IMR-90 (cell line): ENCODE results near the gene KCNH6. TPM values are rescaled to one million over a fixed set of nuclear protein-coding genes. Genes with fewer than 3 reads are reported as not detected.

Experiments used
- ATAC-seq: fragments of 200-7000 bp; cut with Tn5 transposase; 2 replicates; pipeline ENCODE4 v1.9.1; 2020; ENCODE audit warnings: low read depth, mild to moderate bottlenecking, moderate library complexity
- BruUV-seq: library from RNA; stranded (reverse); fragments of 400-500 nt; replicated peaks from 2 replicates; lab custom pipeline; 2021; lab: Mats Ljungman, UMichigan
- CTCF ChIA-PET: fragments of 300-600 bp; formaldehyde crosslinking; extraction: SDS; loops from one replicate; lab custom pipeline; 2021; ENCODE audit warnings: antibody characterized with exemption; lab: Yijun Ruan, JAX
- POLR2A ChIA-PET: fragments of 300-600 bp; sonication (Branson Sonifier 250); formaldehyde crosslinking; loops from one replicate; lab custom pipeline; 2022; ENCODE audit warnings: antibody characterized with exemption; ENCODE audit not compliant: unreplicated experiment; lab: Charles Lee
- DNase-seq: peaks from one replicate; pipeline ENCODE4 v3.0.0; 2013
- H2AFZ ChIP-seq: replicated peaks from 2 replicates; pipeline ENCODE3; 2013; ENCODE audit warnings: low read length, mild to moderate bottlenecking; ENCODE audit not compliant: poor library complexity
- H2AK5ac ChIP-seq: 2 replicates; pipeline ENCODE4 v1.6.1; 2013; ENCODE audit warnings: low read depth, low read length, inconsistent platforms
- H2AK9ac ChIP-seq: replicated peaks from 2 replicates; pipeline ENCODE3; 2013; ENCODE audit warnings: mild to moderate bottlenecking, low read depth, low read length, moderate library complexity; ENCODE audit not compliant: poor library complexity
- H2BK120ac ChIP-seq: 2 replicates; pipeline ENCODE4 v1.6.1; 2013; ENCODE audit warnings: low read depth, low read length, inconsistent platforms
- H2BK15ac ChIP-seq: 3 replicates; pipeline ENCODE4 v1.6.1; 2013; ENCODE audit warnings: low read depth, low read length, inconsistent platforms
- H2BK20ac ChIP-seq: 2 replicates; pipeline ENCODE4 v1.6.1; 2013; ENCODE audit warnings: low read depth, mild to moderate bottlenecking, inconsistent platforms, low read length, moderate library complexity
- H2BK5ac ChIP-seq: 2 replicates; pipeline ENCODE4 v1.6.1; 2013; ENCODE audit warnings: mild to moderate bottlenecking, low read depth, low read length, inconsistent platforms; ENCODE audit not compliant: poor library complexity, severe bottlenecking
- H3K14ac ChIP-seq: replicated peaks from 2 replicates; pipeline ENCODE4 v1.6.1; 2013; ENCODE audit warnings: low read depth, low read length, inconsistent platforms
- H3K18ac ChIP-seq: 2 replicates; pipeline ENCODE4 v1.6.1; 2013; ENCODE audit warnings: low read depth, low read length, control low read depth
- H3K23ac ChIP-seq: 2 replicates; pipeline ENCODE4 v1.6.1; 2013; ENCODE audit warnings: low read depth, low read length, inconsistent platforms
- H3K27ac ChIP-seq: 2 replicates; pipeline ENCODE4 v1.5.1; 2013; ENCODE audit warnings: mild to moderate bottlenecking, control low read depth, low read length; ENCODE audit not compliant: insufficient read depth
- H3K27me3 ChIP-seq: 2 replicates; pipeline ENCODE4 v1.6.1; 2013; ENCODE audit warnings: low read length; ENCODE audit not compliant: control insufficient read depth, insufficient read depth
- H3K36me3 ChIP-seq: 2 replicates; pipeline ENCODE4 v1.6.1; 2013; ENCODE audit warnings: low read length, mixed read lengths; ENCODE audit not compliant: control insufficient read depth, insufficient read depth
- H3K4ac ChIP-seq: 2 replicates; pipeline ENCODE4 v1.6.1; 2013; ENCODE audit warnings: low read depth, low read length, inconsistent platforms
- H3K4me1 ChIP-seq: 2 replicates; pipeline ENCODE4 v1.6.1; 2013; ENCODE audit warnings: low read length, mixed read lengths; ENCODE audit not compliant: control insufficient read depth, insufficient read depth
- H3K4me2 ChIP-seq: 2 replicates; pipeline ENCODE4 v1.6.1; 2013; ENCODE audit warnings: low read depth, mild to moderate bottlenecking, control low read depth, low read length, moderate library complexity
- H3K4me3 ChIP-seq: 2 replicates; pipeline ENCODE4 v1.5.1; 2013; ENCODE audit warnings: low read depth, mild to moderate bottlenecking, control low read depth, low read length, moderate library complexity; ENCODE audit not compliant: insufficient read depth
- H3K56ac ChIP-seq: 2 replicates; pipeline ENCODE4 v1.6.1; 2013; ENCODE audit warnings: low read length, inconsistent platforms; ENCODE audit not compliant: insufficient read depth; ENCODE audit errors: extremely low read depth
- H3K79me1 ChIP-seq, 2 experiments: 2 replicates each; pipeline ENCODE4 v1.6.1; 2013; ENCODE audit warnings: low read length in 2 of 2, inconsistent platforms in 1 of 2, low read depth in 1 of 2
- H3K9ac ChIP-seq: 2 replicates; pipeline ENCODE4 v1.6.1; 2013; ENCODE audit warnings: low read depth, low read length, control low read depth
- H3K9me1 ChIP-seq: 2 replicates; pipeline ENCODE4 v1.6.1; 2013; ENCODE audit warnings: low read length, inconsistent platforms; ENCODE audit not compliant: insufficient read depth
- H3K9me3 ChIP-seq: 2 replicates; pipeline ENCODE4 v1.6.1; 2013; ENCODE audit warnings: low read length; ENCODE audit not compliant: control insufficient read depth, insufficient read depth
- H4K20me1 ChIP-seq: 2 replicates; pipeline ENCODE4 v1.6.1; 2013; ENCODE audit warnings: low read length, inconsistent platforms; ENCODE audit not compliant: insufficient read depth
- H4K5ac ChIP-seq: 2 replicates; pipeline ENCODE4 v1.6.1; 2013; ENCODE audit warnings: mild to moderate bottlenecking, low read depth, low read length, control low read depth
- H4K8ac ChIP-seq, 2 experiments: 2 replicates each; pipeline ENCODE4 v1.6.1; 2013; ENCODE audit warnings: low read depth in 2 of 2, low read length in 2 of 2, control low read depth in 1 of 2, inconsistent platforms in 1 of 2
- H4K91ac ChIP-seq: 2 replicates; pipeline ENCODE4 v1.6.1; 2013; ENCODE audit warnings: low read depth, low read length, inconsistent platforms; ENCODE audit not compliant: insufficient read depth
- FOS ChIP-seq: fragments of 150-350 bp; IDR thresholded peaks from 2 replicates; pipeline ENCODE4 v1.6.1; 2016; ENCODE audit warnings: low read depth, low read length
- MXI1 ChIP-seq: IDR thresholded peaks from 2 replicates; pipeline ENCODE4 v1.6.1; 2012; ENCODE audit warnings: low read depth, mild to moderate bottlenecking, low read length, moderate library complexity, borderline replicate concordance
- WGBS, 2 experiments: methylation state at CpG; one replicate each; pipeline versions ENCODE4 v1.1.5 to v1.1.7; 2013; ENCODE audit warnings: missing lambda C conversion rate in 2 of 2; ENCODE audit not compliant: insufficient read length in 1 of 2; ENCODE audit errors: extremely low coverage in 2 of 2; 5-methylcytosine and 5-hydroxymethylcytosine counted together
- dilution Hi-C: fragments of 300-500 bp; cut with HindIII; formaldehyde crosslinking; loops from one replicate; pipeline ENCODE4 v1.14.3; 2018; ENCODE audit warnings: low sequenced_read_pairs; ENCODE audit not compliant: unreplicated experiment
- in situ Hi-C: fragments of 300-500 bp; cut with MboI; formaldehyde crosslinking; loops from 3 replicates; pipeline ENCODE4 v1.14.3; 2019; ENCODE audit warnings: low sequenced_read_pairs, inconsistent platforms, mixed read lengths
- intact Hi-C: fragments of 100-400 bp; cut with micrococcal nuclease; formaldehyde crosslinking; loops from 2 replicates; pipeline ENCODE4 v1.10.0; 2022
- polyA plus RNA-seq, 3 experiments: library from polyadenylated mRNA; depleted of rRNA; stranded (reverse); fragments of >200 nt; gene quantifications; 2 replicates each; pipeline ENCODE4 v1.2.3, GENCODE V29; 2012; ENCODE audit warnings: low replicate concordance in 1 of 3
- total RNA-seq: library from RNA; depleted of rRNA; stranded (reverse); fragments of >200 nt; gene quantifications from 2 replicates; pipeline ENCODE4 v1.2.3, GENCODE V29; 2012

Gene KCNH6
- total and polyA plus RNA-seq, 2 of the 4 experiments (the other 2 are of a cell fraction), result 0.17 to 0.18 TPM

- no peak for TF ChIP-seq FOS
- no peak for TF ChIP-seq MXI1
- DNase-seq (no peak), ATAC-seq (no peak)
- Histone ChIP-seq H3K27me3 (peaks cover 36% of the 10 kb centered on the region), H2AK9ac (no peak overlapping the region), H2BK15ac (no peak overlapping the region), H2BK20ac (no peak overlapping the region), H3K9me3 (no peaks in the 10 kb centered on the region), H4K8ac (no peak overlapping the region), H3K9me1 (no peaks in the 10 kb centered on the region), H3K27ac (no peak overlapping the region), H3K14ac (no peak overlapping the region), H3K79me1 (no peaks in the 10 kb centered on the region), H2AK5ac (no peak overlapping the region), H2BK5ac (no peak overlapping the region), H3K56ac (no peak overlapping the region), H2BK120ac (no peak overlapping the region), H3K36me3 (no peaks in the 10 kb centered on the region), H3K9ac (no peak overlapping the region), H4K5ac (no peak overlapping the region), H2AFZ (no peak overlapping the region), H3K4ac (no peak overlapping the region), H3K23ac (no peak overlapping the region), H3K4me2 (no peak overlapping the region), H3K4me1 (no peaks in the 10 kb centered on the region), H4K20me1 (no peaks in the 10 kb centered on the region; the same call in 1 of the 2 replicates), H3K18ac (no peak overlapping the region), H4K91ac (no peak overlapping the region), H3K4me3 (no peak overlapping the region)
- no TSS peak for BruUV-seq
- dilution Hi-C loops, result no loop called here
- WGBS, 2 experiments, result 77% methylated on average over 6 of the region's 10 CpGs; no CpG with 5 or more reads in 1 of the 2 experiments
- in situ Hi-C loops, result no loop called here
- POLR2A ChIA-PET, result no interaction called here
- CTCF ChIA-PET, result no interaction called here
- intact Hi-C loops, result no loop called here
These were observed 8.1 kb downstream of the KCNH6 start for GRCh38 chr17:63531022-63531965.
